NCI-H510A treated with DMSO at 0.1 percent for 48 hours (cell line): ENCODE measurements around the gene LRRC51.

ENCODE experiments used
- DNase-seq: peaks from one replicate; lab custom pipeline; 2025; lab: John Stamatoyannopoulos, UW

Gene LRRC51, protein sequence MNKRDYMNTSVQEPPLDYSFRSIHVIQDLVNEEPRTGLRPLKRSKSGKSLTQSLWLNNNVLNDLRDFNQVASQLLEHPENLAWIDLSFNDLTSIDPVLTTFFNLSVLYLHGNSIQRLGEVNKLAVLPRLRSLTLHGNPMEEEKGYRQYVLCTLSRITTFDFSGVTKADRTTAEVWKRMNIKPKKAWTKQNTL

GRCh38 chr11:72080326-72081183 is at the start of gene LRRC51, which contains the start of gene NUMA1:
Gene LRRC51 (plus strand): TSS chr11:72080850. CDS start chr11:72089084, 8,234 bp downstream.
Gene NUMA1 (minus strand): TSS chr11:72080542. CDS start chr11:72035943, 44,599 bp downstream.
- DNase-seq, result peak; percentile 99

DNA sequence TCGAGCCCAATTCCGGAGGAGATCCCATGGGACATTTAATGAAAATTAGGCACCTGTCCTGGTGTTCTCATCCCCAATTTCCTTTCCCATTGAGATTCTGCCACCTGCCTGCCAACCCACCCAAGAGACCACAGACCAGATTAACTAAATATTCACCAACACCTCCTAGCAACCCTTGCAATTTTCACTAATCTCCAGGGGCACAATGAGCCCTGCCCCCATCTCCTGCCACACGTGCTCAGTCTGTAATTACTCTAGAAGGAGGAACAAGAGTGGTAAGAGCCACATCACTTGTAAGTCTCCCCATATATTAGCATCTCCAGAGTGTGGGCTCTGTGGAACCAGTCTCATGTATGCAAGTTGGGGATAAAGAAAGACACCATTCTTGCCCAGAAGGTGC is 44.0 kb upstream of the LRRC51 start:
- DNase-seq, result no peak

GRCh38 chr11:72037554-72038311 is 42.9 kb upstream of the LRRC51 start:
- DNase-seq, result peak; percentile 47

DNA sequence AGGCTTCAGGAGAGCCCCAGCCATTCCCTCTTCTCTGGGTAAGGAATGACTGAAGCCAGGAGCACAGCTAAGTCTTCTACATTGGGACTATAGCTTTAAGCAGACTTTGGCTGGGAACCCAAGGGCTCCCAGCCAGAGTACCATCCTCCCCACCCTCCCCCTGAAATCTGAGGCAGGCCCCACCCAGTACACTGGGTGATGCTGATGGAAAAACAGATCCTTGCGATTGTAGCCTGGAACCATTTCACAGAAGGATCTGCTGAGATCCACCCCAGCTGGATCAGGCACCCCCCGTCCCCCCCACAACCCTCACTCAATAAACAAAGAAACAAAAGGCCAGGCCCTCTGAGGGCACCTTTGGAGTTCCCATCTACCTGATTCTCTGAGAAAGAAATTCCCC is 42.2 kb upstream of the LRRC51 start:
- DNase-seq, result no peak

- DNase-seq, result peak; percentile 17
These were observed 41.4 kb upstream of the LRRC51 start for GRCh38 chr11:72039031-72039855.

GRCh38 chr11:72039856-72040401 is 40.7 kb upstream of the LRRC51 start:
- DNase-seq, result no peak

DNA sequence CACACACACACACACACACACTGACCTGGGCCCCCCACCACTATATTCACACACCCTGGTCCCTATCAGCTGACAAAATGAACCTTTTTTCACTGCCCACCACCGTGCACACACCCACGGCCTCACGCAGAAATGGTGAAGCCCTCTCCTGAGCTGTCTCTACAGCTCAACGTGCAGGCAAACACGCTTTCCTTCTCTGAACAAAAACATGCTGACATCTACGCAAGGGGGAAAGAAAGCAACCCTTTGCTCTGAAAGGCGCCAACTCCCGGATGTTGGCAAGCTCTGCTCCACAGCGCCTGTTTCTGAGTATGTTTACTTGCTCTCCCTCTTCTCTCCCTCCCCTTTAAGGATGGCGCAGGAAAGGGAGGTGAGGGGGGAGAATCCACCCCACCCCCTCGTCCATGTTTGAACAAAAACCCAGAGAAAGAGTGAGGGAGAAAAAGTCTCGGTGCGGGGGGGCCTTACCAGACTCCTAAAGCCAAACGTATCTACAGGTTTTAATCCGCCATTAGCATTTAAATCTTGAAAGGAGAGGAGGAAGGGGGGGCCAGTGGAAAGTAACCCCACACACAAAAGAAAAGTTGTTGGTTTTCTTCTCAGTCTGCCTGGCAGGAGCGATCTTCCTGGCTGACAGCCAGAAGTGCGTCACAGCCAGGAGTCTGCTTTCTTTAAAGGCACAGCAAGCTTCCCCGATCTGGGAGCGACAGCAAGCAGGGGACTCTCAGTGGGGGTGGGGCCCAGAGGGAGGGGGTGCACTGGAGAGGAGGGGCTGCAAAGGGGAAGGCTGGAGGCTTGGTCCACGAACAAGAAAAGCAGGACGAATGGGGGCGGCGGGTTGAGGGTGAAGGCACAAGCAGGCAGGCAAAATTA is 39.9 kb upstream of the LRRC51 start:
- peak; percentile 96 for DNase-seq

GRCh38 chr11:72041364-72042063 is 39.1 kb upstream of the LRRC51 start:
- peak; percentile 54 for DNase-seq

DNA sequence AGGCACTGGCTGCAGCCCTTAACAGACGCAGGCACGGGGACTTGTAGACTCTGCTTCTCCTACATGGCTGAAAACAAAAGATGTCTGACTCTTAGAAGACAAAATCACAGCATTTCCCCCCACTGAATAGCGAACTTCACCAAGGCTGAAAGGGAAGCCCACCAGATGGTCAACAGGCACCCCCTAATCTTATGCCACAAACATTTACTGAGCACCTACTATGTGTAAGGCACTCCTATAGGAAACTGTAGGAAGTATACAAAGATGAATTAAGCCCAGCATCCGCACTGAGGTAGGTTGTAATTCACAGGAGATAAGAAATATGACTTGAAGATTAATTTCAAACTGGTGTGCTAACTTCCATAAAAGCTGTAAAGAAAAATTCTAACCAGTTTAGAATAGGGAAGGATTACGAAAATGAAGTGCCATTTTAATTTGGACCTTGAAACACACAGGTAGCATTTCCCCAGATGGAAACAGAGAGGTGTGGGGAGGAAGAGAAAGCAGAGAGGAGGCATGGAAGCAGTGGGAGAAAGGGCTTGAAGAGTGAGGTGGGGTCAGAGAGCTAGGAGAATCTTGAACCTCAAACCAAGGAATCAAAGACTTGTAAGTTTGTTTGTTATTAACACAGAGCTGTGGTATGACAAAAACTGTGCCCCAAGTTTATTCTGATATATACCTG is 38.4 kb upstream of the LRRC51 start:
- no peak for DNase-seq

DNA sequence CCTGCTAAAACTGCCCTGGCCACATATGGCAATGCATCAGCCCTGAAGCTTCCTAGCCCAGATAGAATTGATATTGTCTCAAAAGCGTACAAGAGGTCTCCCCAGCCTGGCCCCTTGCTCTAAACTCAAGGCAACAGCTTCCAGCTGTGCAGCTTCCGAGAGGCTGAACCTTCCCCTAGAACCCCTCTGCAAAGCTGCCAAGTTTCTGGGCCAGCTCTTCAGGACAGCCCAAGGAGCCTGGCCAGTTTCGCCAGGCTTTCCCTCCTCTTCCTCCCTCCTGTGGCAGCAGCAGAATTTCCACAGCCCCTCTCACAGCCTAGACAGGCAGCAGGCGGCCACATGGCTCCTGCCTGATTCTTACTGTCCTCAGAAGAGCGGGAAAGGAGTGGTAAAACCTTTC is 34.8 kb upstream of the LRRC51 start:
- no peak for DNase-seq

- no peak for DNase-seq
These were observed 31.7 kb upstream of the LRRC51 start for GRCh38 chr11:72048766-72049460.

GRCh38 chr11:72058416-72059034 is 22.1 kb upstream of the LRRC51 start:
- DNase-seq, result peak; percentile 75

- DNase-seq, result no peak
These were observed 18.8 kb upstream of the LRRC51 start for GRCh38 chr11:72061739-72062396.

GRCh38 chr11:72066855-72067254 is 13.8 kb upstream of the LRRC51 start:
- no peak for DNase-seq

DNA sequence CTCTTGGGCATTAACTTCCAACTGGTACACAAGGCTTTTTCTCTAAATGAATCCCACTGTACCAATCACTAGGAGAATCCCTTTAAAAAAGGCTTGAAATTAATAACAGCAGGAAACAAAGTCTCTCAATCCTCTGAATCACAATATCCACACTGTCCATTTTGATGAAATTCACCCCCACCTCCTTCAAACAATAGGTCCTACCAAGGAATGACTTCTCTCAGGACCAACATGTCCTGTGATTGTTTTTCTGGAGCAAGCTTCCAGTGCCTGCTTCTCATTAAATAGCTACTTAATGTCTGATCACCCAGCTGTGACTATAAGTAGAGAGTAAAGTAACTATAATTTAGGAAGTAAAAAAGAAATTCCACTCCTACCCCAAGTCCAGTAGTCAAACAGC is 13.4 kb upstream of the LRRC51 start:
- no peak for DNase-seq

DNA sequence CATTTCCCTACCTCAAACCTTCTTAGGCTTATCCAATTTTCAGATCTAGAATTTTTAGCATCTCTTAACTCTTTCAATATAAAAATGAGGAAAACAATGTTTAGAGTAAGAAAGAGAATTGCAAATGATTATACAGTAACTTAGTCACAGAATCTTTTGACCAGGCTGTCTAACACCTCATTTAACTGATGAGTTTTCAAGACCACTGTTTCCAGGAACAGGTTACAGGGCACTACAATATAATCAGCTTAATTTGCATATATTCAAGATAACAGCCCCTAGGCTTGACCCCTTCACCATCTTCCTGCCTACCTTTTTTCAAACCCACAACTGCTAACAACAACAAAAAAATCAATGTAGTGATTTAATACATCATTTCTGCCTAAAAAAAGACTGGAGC is 13.0 kb upstream of the LRRC51 start:
- DNase-seq, result no peak

DNA sequence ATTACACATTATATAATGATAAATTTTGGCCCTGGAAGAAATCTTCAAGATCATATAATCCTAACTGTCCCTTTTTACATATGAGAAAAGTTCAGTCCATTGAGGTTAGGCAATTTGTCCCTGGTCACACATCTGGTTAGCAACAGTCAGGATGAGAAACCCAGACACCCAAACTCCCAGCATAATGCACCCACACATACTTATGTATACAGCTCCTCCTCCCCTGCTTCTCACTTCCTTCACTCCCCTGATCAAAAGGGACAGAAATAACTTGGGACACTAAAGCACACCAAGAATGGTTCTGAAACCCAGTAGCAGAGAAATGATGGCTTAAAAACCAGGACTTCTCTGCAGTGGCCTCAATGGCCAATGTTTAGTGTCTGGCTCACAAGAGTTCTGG is 11.4 kb upstream of the LRRC51 start:
- DNase-seq, result no peak
